ENCODE measurements around the gene CCNI.

- no peak for TF ChIP-seq CTCF (IDR thresholded peaks at IDR 0.05; ENCODE audit: borderline replicate concordance, extremely low read depth, low read length, poor library complexity, severe bottlenecking)
- no peak for TF ChIP-seq EZH2 (IDR thresholded peaks at IDR 0.05; ENCODE audit: borderline replicate concordance, low read depth, low read length, severe bottlenecking)
Measured at GRCh38 chr4:77110730-77111129, 34.9 kb upstream of the CCNI start.

Data from DND-41 (cell line).